Embryonic facial prominence (tissue), 1 donor: ENCODE measurements around the gene ST8SIA3.

Experiments
- DNase-seq: peaks from one replicate; pipeline ENCODE4 v3.0.0-alpha.2; 2016; ENCODE audit errors: extremely low spot score

ST8SIA3 gene

GRCh38 chr18:57352271-57352701 is at the start of gene ST8SIA3:
TSS of gene ST8SIA3 (plus strand) at chr18:57352557. CDS start at chr18:57352847, 290 bp downstream.
- no peak for DNase-seq

GRCh38 chr18:57311472-57311871 is 40.9 kb upstream of the ST8SIA3 start:
- DNase-seq: no peak

- DNase-seq: no peak
Observed at GRCh38 chr18:57312346-57313144, 39.8 kb upstream of the ST8SIA3 start.

GRCh38 chr18:57320603-57321002 is 31.8 kb upstream of the ST8SIA3 start:
- DNase-seq: no peak

- DNase-seq: no peak
Observed at GRCh38 chr18:57325491-57326166, 26.7 kb upstream of the ST8SIA3 start.

- DNase-seq: no peak
Observed at GRCh38 chr18:57326718-57327323, 25.5 kb upstream of the ST8SIA3 start.

- DNase-seq: no peak
Observed at GRCh38 chr18:57328665-57329064, 23.7 kb upstream of the ST8SIA3 start.

GRCh38 chr18:57329856-57330255 is 22.5 kb upstream of the ST8SIA3 start:
- DNase-seq: no peak

- no peak for DNase-seq
Observed at GRCh38 chr18:57331718-57332117, 20.6 kb upstream of the ST8SIA3 start.

- no peak for DNase-seq
Observed at GRCh38 chr18:57333940-57334339, 18.4 kb upstream of the ST8SIA3 start.

- no peak for DNase-seq
Observed at GRCh38 chr18:57334383-57334782, 18.0 kb upstream of the ST8SIA3 start.

GRCh38 chr18:57336343-57336742 is 16.0 kb upstream of the ST8SIA3 start:
- DNase-seq: no peak

GRCh38 chr18:57337890-57338289 is 14.5 kb upstream of the ST8SIA3 start:
- no peak for DNase-seq

- DNase-seq: no peak
Observed at GRCh38 chr18:57343833-57344232, 8.5 kb upstream of the ST8SIA3 start.

GRCh38 chr18:57346876-57347275 is 5.5 kb upstream of the ST8SIA3 start:
- DNase-seq: no peak

GRCh38 chr18:57347784-57348183 is 4.6 kb upstream of the ST8SIA3 start:
- DNase-seq: no peak

- DNase-seq: no peak
Observed at GRCh38 chr18:57352761-57353136, 392 bp downstream of the ST8SIA3 start.

- DNase-seq: no peak
Observed at GRCh38 chr18:57353137-57353939, 981 bp downstream of the ST8SIA3 start.

GRCh38 chr18:57353940-57354461 is 1.6 kb downstream of the ST8SIA3 start:
- peak; percentile 6 for DNase-seq

- DNase-seq: no peak
Observed at GRCh38 chr18:57359433-57359832, 7.1 kb downstream of the ST8SIA3 start.

- DNase-seq: no peak
Observed at GRCh38 chr18:57362714-57363113, 10.4 kb downstream of the ST8SIA3 start.

GRCh38 chr18:57364460-57364859 is 12.1 kb downstream of the ST8SIA3 start:
- no peak for DNase-seq
